SK-N-SH treated with all-trans-retinoic acid at 6 μM for 48 hours (cell line): Measurements from ENCODE around the gene FLOT1.
"Not testable (repeated sequence)": the region's sequence is repeated elsewhere in the genome, so short reads cannot be mapped to it uniquely, and the experiment has no call there.

ENCODE experiments used
- ATAC-seq: fragments of 200-7000 bp; cut with Tn5 transposase; 3 replicates; pipeline ENCODE4 v1.9.1; 2020; ENCODE audit warnings: mild to moderate bottlenecking, moderate library complexity
- ARNTL ChIP-seq: fragments of 450-650 bp; formaldehyde crosslinking; IDR thresholded peaks from 2 replicates; pipeline ENCODE4 v1.5.0; 2020; ENCODE audit warnings: low read depth, mild to moderate bottlenecking, moderate library complexity, borderline replicate concordance
- BACH2 ChIP-seq: fragments of 250-450 bp; sonication (Bioruptor Pico); IDR thresholded peaks from 2 replicates; pipeline ENCODE4 v1.9.0; 2021; ENCODE audit warnings: mild to moderate bottlenecking, borderline replicate concordance
- CSDC2 ChIP-seq: fragments of 250-450 bp; sonication (Bioruptor Pico); IDR thresholded peaks from 2 replicates; pipeline ENCODE4 v1.5.0; 2020; ENCODE audit warnings: mild to moderate bottlenecking, moderate library complexity
- ISL1 ChIP-seq: fragments of 250-450 bp; sonication (Bioruptor Pico); IDR thresholded peaks from 2 replicates; pipeline ENCODE4 v2.1.2; 2022; ENCODE audit warnings: mild to moderate bottlenecking, moderate library complexity
- PPARA ChIP-seq: fragments of 250-450 bp; sonication (Bioruptor Pico); IDR thresholded peaks from 2 replicates; pipeline ENCODE4 v1.5.0; 2020; ENCODE audit warnings: mild to moderate bottlenecking, borderline replicate concordance
- RARB ChIP-seq: fragments of 250-450 bp; sonication (Bioruptor Pico); IDR thresholded peaks from 2 replicates; pipeline ENCODE4 v1.8.0; 2021; ENCODE audit warnings: mild to moderate bottlenecking, moderate library complexity
- SNAI2 ChIP-seq: fragments of 250-450 bp; sonication (Bioruptor Pico); IDR thresholded peaks from 2 replicates; pipeline ENCODE4 v1.5.0; 2020; ENCODE audit warnings: mild to moderate bottlenecking, moderate library complexity
- TCF4 ChIP-seq: fragments of 250-450 bp; sonication (Bioruptor Pico); IDR thresholded peaks from 2 replicates; pipeline ENCODE4 v1.8.0; 2021; ENCODE audit warnings: mild to moderate bottlenecking, moderate library complexity, borderline replicate concordance
- TOX ChIP-seq: fragments of 250-450 bp; sonication (Bioruptor Pico); IDR thresholded peaks from 2 replicates; pipeline ENCODE4 v1.8.0; 2021; ENCODE audit warnings: mild to moderate bottlenecking, moderate library complexity, borderline replicate concordance
- ZFP3 ChIP-seq: fragments of 250-450 bp; sonication (Bioruptor Pico); IDR thresholded peaks from 2 replicates; pipeline ENCODE4 v1.5.0; 2020; ENCODE audit warnings: mild to moderate bottlenecking, moderate library complexity
- ZFP30 ChIP-seq: fragments of 450-650 bp; formaldehyde crosslinking; IDR thresholded peaks from 2 replicates; pipeline ENCODE4 v1.5.0; 2022; ENCODE audit warnings: mild to moderate bottlenecking, moderate library complexity
- ZNF565 ChIP-seq: fragments of 450-650 bp; formaldehyde crosslinking; conservative IDR thresholded peaks from 2 replicates; pipeline ENCODE4 v1.5.0; 2020; ENCODE audit warnings: low read depth, mild to moderate bottlenecking, moderate library complexity
- ZNF70 ChIP-seq: fragments of 450-650 bp; formaldehyde crosslinking; IDR thresholded peaks from 2 replicates; pipeline ENCODE4 v1.5.0; 2020; ENCODE audit warnings: mild to moderate bottlenecking, moderate library complexity
- TF ChIP-seq, protein P1 (sequence below): fragments of 250-450 bp; sonication (Bioruptor Pico); IDR thresholded peaks from 2 replicates; pipeline ENCODE4 v1.8.0; 2020; ENCODE audit warnings: mild to moderate bottlenecking, moderate library complexity, borderline replicate concordance
- TF ChIP-seq, protein P2 (sequence below): fragments of 250-450 bp; sonication (Bioruptor Pico); IDR thresholded peaks from 2 replicates; pipeline ENCODE4 v1.8.0; 2021; ENCODE audit warnings: low read depth, mild to moderate bottlenecking, moderate library complexity, borderline replicate concordance
- TF ChIP-seq, protein P3 (sequence below): fragments of 250-450 bp; sonication (Bioruptor Pico); IDR thresholded peaks from 2 replicates; pipeline ENCODE4 v1.5.0; 2020; ENCODE audit warnings: mild to moderate bottlenecking, moderate library complexity
- TF ChIP-seq, protein P4 (sequence below): fragments of 250-450 bp; sonication (Bioruptor Pico); IDR thresholded peaks from 2 replicates; pipeline ENCODE4 v1.5.1; 2021; ENCODE audit warnings: mild to moderate bottlenecking, moderate library complexity

Gene FLOT1

DNA sequence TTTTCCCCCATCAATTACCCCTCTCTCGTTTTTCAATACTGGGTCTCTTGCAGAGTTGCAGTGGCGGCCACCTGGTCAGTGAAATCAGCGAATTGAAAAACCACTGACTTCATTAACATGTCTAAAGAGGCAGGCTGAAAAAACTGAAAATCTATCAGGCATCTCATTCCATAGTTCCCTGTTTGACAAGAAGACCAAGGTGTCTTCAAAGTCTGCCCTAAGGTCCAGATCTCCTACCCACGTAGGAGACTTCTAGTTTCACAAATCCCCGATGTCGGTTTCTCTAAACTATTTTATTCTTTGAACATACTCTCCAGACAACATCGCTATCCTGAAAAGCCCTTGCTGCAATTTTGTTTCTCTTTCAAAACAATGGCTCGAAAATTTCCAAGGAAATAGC lies 23.1 kb downstream of the FLOT1 start:
- no peak for ATAC-seq
- no peak for TF ChIP-seq ISL1
- TF ChIP-seq ZNF565 (CRISPR knock-in tag): no peak
- no peak for TF ChIP-seq ARNTL
- no peak for TF ChIP-seq ZFP3 (CRISPR knock-in tag)
- TF ChIP-seq SNAI2 (CRISPR knock-in tag): no peak
- no peak for TF ChIP-seq ZFP30 (CRISPR knock-in tag)
- TF ChIP-seq CSDC2 (CRISPR knock-in tag): no peak
- TF ChIP-seq, protein P1, sequence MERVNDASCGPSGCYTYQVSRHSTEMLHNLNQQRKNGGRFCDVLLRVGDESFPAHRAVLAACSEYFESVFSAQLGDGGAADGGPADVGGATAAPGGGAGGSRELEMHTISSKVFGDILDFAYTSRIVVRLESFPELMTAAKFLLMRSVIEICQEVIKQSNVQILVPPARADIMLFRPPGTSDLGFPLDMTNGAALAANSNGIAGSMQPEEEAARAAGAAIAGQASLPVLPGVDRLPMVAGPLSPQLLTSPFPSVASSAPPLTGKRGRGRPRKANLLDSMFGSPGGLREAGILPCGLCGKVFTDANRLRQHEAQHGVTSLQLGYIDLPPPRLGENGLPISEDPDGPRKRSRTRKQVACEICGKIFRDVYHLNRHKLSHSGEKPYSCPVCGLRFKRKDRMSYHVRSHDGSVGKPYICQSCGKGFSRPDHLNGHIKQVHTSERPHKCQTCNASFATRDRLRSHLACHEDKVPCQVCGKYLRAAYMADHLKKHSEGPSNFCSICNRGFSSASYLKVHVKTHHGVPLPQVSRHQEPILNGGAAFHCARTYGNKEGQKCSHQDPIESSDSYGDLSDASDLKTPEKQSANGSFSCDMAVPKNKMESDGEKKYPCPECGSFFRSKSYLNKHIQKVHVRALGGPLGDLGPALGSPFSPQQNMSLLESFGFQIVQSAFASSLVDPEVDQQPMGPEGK (CRISPR knock-in tag): no peak
- TF ChIP-seq RARB (CRISPR knock-in tag): no peak
- TF ChIP-seq BACH2 (CRISPR knock-in tag): no peak
- TF ChIP-seq, protein P2, sequence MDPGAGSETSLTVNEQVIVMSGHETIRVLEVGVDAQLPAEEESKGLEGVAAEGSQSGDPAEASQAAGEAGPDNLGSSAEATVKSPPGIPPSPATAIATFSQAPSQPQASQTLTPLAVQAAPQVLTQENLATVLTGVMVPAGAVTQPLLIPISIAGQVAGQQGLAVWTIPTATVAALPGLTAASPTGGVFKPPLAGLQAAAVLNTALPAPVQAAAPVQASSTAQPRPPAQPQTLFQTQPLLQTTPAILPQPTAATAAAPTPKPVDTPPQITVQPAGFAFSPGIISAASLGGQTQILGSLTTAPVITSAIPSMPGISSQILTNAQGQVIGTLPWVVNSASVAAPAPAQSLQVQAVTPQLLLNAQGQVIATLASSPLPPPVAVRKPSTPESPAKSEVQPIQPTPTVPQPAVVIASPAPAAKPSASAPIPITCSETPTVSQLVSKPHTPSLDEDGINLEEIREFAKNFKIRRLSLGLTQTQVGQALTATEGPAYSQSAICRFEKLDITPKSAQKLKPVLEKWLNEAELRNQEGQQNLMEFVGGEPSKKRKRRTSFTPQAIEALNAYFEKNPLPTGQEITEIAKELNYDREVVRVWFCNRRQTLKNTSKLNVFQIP (CRISPR knock-in tag): no peak
- no peak for TF ChIP-seq ZNF70
- no peak for TF ChIP-seq TOX (CRISPR knock-in tag)
- TF ChIP-seq, protein P3, sequence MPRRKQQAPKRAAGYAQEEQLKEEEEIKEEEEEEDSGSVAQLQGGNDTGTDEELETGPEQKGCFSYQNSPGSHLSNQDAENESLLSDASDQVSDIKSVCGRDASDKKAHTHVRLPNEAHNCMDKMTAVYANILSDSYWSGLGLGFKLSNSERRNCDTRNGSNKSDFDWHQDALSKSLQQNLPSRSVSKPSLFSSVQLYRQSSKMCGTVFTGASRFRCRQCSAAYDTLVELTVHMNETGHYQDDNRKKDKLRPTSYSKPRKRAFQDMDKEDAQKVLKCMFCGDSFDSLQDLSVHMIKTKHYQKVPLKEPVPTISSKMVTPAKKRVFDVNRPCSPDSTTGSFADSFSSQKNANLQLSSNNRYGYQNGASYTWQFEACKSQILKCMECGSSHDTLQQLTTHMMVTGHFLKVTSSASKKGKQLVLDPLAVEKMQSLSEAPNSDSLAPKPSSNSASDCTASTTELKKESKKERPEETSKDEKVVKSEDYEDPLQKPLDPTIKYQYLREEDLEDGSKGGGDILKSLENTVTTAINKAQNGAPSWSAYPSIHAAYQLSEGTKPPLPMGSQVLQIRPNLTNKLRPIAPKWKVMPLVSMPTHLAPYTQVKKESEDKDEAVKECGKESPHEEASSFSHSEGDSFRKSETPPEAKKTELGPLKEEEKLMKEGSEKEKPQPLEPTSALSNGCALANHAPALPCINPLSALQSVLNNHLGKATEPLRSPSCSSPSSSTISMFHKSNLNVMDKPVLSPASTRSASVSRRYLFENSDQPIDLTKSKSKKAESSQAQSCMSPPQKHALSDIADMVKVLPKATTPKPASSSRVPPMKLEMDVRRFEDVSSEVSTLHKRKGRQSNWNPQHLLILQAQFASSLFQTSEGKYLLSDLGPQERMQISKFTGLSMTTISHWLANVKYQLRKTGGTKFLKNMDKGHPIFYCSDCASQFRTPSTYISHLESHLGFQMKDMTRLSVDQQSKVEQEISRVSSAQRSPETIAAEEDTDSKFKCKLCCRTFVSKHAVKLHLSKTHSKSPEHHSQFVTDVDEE (CRISPR knock-in tag): no peak
- no peak for TF ChIP-seq PPARA (CRISPR knock-in tag)
- TF ChIP-seq, protein P4, sequence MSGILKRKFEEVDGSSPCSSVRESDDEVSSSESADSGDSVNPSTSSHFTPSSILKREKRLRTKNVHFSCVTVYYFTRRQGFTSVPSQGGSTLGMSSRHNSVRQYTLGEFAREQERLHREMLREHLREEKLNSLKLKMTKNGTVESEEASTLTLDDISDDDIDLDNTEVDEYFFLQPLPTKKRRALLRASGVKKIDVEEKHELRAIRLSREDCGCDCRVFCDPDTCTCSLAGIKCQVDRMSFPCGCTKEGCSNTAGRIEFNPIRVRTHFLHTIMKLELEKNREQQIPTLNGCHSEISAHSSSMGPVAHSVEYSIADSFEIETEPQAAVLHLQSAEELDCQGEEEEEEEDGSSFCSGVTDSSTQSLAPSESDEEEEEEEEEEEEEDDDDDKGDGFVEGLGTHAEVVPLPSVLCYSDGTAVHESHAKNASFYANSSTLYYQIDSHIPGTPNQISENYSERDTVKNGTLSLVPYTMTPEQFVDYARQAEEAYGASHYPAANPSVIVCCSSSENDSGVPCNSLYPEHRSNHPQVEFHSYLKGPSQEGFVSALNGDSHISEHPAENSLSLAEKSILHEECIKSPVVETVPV (CRISPR knock-in tag): no peak

DNA sequence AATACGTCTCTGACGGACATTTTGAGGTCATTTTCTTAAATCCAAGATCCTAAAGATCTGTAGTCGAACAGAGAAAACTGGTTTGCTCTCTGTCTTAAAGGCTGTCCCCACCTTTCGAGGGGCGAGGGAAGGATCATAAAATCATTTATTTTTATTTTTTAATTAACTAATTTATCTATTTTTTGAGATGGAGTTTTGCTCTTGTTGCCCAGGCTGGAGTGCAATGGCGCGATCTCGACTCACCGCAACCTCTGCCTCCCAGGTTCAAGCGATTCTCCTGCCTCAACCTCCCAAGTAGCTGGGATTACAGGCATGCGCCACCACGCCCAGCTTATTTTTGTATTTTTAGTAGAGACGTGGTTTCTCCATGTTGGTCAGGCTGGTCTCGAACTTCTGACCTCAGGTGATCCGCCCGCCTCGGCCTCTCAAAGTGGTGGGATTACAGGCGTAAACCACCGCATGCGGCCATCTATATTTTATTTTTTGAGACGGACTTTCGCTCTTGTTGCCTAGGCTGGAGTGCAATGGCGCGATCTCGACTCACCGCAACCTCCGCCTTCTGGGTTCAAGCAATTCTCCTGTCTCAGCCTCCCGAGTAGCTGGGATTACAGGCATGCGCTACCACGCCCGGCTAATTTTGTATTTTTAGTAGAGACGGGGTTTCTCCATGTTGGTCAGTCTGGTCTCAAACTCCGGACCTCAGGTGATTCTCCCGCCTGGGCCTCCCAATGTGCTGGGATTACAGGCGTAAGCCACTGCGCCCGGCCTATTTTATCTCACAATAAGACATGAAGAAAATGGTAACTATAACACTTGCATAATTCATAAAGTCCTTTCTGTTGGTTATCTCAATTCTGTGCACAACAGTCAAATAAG lies 24.4 kb downstream of the FLOT1 start:
- ATAC-seq: not testable (repeated sequence)

DNA sequence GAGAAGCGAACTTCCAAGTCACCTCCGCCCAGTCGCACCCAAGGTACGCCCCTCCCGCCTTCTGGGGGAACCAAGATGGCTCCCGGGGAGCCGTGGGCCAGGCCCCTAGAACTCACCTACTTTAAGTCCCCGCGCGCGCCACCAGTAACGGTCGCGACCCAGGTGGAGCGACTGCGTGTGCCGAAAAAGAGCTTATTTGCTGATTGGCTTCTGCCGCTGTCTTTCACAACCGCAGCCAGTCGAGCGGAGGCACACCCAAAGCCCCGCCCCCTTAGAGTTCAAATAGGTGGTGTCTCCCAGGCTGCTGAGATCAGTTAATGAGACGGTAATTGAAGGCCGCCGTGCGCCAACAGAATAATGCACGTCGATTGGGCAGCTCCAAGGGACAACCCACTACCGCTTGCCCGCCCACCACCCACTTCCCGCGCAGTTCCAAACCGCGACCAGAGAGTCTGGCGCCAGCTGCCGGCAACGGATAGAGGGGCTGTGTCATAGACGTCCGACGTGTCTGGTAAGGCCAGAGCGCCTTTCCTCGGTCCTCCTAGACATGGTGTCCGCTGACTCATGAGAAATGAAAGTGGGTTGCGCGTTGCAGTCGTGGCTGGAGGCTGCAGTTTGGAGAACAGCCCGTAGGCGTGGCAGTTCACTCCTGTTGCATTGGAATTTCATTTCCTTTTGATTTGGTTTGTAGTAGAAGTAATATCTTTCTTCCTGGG lies 25.2 kb downstream of the FLOT1 start, which contains the start of gene MDC1:
MDC1 (minus strand) TSS at position 153 of the 716 bp plus-strand sequence. CDS start 2,106 bp downstream, outside the sequence.
- ATAC-seq: peak; percentile 82

More for the DNA sequence above, 25.2 kb downstream of the FLOT1 start, which contains the start of gene MDC1:
- TF ChIP-seq, protein P2 (CRISPR knock-in tag): no peak
- TF ChIP-seq CSDC2 (CRISPR knock-in tag) (no peak), ZFP3 (CRISPR knock-in tag) (no peak), TCF4 (CRISPR knock-in tag) (no peak; the same call in 1 of the 2 replicates)
- TF ChIP-seq, protein P3 (CRISPR knock-in tag): 0 out of 2 replicates have a peak, but pooled peaks have one; percentile 16
